ENCODE measurements around the gene GPX3.

DNA sequence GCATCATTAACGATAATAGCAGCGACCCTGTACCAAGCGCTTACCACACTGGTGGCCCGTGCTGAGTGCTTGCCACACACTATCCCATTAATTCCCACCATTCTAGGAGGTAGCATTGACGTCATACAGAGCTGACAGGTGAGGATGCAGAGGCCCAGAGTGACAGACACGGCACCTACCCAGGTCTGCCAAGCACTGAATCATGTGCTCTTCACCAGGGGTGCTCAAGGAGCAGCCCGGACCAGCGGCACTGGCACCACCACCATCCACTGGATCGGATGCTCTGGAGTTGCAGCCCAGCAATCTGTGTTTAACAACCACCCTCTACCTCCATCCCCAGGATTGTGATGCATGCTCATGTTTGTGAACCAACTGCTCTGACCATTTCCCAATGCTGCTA lies 57.0 kb downstream of the GPX3 start:
- TF ChIP-seq NFE2 (IDR thresholded peaks at IDR 0.05; ENCODE audit: low read depth): no peak
- no peak for TF ChIP-seq TCFL5 (CRISPR knock-in tag; conservative IDR thresholded peaks at IDR 0.05)
- TF ChIP-seq, protein P1, sequence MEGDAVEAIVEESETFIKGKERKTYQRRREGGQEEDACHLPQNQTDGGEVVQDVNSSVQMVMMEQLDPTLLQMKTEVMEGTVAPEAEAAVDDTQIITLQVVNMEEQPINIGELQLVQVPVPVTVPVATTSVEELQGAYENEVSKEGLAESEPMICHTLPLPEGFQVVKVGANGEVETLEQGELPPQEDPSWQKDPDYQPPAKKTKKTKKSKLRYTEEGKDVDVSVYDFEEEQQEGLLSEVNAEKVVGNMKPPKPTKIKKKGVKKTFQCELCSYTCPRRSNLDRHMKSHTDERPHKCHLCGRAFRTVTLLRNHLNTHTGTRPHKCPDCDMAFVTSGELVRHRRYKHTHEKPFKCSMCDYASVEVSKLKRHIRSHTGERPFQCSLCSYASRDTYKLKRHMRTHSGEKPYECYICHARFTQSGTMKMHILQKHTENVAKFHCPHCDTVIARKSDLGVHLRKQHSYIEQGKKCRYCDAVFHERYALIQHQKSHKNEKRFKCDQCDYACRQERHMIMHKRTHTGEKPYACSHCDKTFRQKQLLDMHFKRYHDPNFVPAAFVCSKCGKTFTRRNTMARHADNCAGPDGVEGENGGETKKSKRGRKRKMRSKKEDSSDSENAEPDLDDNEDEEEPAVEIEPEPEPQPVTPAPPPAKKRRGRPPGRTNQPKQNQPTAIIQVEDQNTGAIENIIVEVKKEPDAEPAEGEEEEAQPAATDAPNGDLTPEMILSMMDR (IDR thresholded peaks at IDR 0.05 in 2 of 3, conservative IDR thresholded peaks at IDR 0.05 in 1 of 3; ENCODE audit: insufficient read depth in 2 of 3, low read depth in 1 of 3, low read length in 3 of 3): no peak
- TF ChIP-seq SIN3A (IDR thresholded peaks at IDR 0.05; ENCODE audit: borderline replicate concordance in 2 of 2, control insufficient read depth in 1 of 2, low read depth in 2 of 2, low read length in 2 of 2): no peak
- TF ChIP-seq POLR2A (conservative IDR thresholded peaks at IDR 0.05): no peak
- TF ChIP-seq, protein P2, sequence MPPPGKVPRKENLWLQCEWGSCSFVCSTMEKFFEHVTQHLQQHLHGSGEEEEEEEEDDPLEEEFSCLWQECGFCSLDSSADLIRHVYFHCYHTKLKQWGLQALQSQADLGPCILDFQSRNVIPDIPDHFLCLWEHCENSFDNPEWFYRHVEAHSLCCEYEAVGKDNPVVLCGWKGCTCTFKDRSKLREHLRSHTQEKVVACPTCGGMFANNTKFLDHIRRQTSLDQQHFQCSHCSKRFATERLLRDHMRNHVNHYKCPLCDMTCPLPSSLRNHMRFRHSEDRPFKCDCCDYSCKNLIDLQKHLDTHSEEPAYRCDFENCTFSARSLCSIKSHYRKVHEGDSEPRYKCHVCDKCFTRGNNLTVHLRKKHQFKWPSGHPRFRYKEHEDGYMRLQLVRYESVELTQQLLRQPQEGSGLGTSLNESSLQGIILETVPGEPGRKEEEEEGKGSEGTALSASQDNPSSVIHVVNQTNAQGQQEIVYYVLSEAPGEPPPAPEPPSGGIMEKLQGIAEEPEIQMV (tag; conservative IDR thresholded peaks at IDR 0.05; ENCODE audit: low read depth): no peak

Data from K562 (cell line).